Astrocyte of the hippocampus (primary cell): ENCODE data around the gene ITPRIPL1.
"Not testable (repeated sequence)": the region's sequence is repeated elsewhere in the genome, so short reads cannot be mapped to it uniquely, and the experiment has no call there.

Source experiments
- DNase-seq: peaks from one replicate; pipeline ENCODE4 v3.0.0; 2011; ENCODE audit warnings: low read depth, low spot score

Gene ITPRIPL1

DNA sequence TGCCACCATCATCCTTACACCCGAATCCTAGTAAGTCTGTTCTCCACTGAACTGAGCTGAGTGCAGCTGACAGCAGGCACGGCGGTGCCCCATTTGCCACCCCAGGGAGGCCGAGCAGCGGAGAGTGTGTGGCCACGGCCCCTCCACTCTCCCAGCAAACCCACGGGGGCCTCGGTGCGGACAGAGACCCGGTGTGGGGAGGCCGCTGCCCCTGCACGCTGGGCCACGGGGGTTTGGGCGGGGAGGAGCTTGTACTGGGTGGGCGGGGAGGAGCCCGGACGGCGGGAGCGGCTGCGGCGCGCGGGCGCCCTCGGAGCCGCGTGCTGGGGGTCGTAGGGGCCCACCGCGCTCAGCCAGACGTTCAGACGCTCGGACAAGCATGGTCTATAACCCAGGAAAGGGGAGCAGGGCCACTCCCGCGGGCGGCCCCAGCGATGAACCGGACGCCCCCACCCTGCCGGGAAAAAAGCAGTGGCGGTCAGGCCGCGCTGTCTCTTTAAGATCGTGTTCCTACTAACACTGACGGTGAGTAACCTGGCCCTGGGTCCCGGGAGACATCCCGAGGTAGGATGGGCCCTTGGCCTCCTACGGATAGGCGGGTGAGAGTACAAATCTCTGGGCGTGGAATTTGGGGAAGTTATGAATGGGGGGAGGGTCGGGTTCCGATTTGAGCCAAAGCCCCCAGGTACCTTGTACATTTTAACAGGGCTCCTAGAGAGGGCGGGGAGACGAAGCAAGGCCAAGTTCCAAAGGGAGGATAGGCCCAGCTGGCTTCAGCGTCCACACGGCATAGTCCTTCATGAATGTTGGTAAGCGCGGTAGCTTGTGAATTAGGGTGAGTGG is at the start of gene ITPRIPL1:
ITPRIPL1 (plus strand) TSS at position 277 of the 843 bp plus-strand sequence; CDS start at position 800, 523 bp downstream.
- DNase-seq, result peak; percentile 38

DNA sequence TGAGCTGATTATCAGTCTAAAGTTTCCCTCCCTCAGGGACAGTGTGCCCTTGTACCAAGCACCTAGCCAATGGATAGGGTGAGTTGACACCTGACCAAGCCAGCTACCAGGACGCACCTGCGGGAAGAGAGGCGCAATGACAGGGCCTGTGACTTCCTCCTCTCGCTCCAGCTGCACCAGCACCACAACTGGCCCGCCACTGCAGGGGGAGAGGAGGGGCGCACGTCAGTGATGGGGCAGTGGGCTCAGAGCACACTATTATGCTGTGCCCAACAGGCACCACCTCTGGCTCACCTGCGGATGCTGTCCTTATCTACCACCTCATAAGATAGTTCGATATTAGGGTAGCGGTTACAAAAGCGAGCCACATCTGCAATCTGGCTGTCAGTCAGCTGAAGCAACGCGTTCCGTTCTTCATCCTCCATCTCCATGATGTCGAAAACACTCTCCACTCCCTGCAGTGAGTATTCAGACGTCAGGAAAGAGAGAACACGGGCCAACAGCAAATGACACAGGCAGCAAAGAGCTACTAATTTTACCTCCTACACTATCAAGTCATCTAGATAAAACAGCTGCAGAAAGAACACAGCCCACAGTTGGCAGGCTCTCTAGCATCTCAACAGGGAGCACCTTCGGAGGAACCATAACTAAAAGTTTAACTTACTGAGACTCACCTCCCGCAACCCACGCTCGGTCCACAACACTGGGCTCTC is 48.2 kb upstream of the ITPRIPL1 start:
- no peak for DNase-seq

DNA sequence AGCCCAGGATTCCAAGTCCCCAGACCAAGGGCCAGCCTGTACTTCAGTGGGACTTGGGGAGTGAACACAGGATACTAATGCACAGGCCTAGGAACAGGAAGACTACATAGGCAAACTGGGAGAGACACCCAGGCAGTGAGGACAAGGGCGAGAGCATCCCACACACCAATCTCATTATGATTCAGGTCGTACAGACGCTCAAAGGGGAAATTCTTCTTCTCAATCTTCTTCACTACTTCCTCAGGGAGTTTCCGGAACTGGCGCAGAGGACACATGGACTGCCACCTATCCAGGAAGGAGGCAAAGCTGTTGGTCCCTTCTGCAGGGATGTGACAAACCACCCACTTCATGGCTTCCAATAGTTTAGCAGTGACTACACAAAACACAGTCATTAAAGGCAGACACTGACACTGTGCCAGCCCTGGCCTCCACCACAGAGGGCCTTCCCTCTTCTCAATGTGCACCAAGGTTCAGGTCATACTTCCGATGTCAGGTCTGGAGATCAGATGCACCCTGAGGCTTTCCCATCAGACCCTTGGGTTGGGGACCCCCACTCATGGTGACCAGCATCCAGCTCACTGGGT is 37.8 kb upstream of the ITPRIPL1 start:
- DNase-seq, result no peak

- DNase-seq, result no peak
Measured at GRCh38 chr2:96291751-96292150, 33.4 kb upstream of the ITPRIPL1 start.

GRCh38 chr2:96294271-96294670 is 30.8 kb upstream of the ITPRIPL1 start:
- DNase-seq, result not testable (repeated sequence)

- no peak for DNase-seq
Measured at GRCh38 chr2:96296925-96297324, 28.2 kb upstream of the ITPRIPL1 start.

- no peak for DNase-seq
Measured at GRCh38 chr2:96301865-96302264, 23.3 kb upstream of the ITPRIPL1 start.

DNA sequence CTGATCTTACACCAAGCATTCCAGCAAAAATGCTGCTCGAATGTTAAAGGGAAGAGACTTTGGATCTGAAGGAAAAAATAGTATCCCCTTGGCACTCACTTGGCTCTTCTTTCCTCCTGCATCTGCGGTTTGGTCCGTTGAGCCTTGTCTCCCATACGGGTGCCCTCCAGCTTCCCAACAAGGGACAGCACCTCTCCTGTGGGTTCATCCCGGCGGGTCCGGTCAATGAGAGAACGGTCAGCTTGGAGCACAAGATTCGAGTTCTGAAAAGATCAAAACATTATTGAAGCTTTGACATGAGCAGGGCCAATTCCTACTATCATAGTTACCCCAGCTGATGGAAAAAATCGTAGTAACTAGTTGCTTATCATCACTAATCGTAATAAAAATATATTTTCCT is 20.5 kb upstream of the ITPRIPL1 start:
- DNase-seq, result no peak

DNA sequence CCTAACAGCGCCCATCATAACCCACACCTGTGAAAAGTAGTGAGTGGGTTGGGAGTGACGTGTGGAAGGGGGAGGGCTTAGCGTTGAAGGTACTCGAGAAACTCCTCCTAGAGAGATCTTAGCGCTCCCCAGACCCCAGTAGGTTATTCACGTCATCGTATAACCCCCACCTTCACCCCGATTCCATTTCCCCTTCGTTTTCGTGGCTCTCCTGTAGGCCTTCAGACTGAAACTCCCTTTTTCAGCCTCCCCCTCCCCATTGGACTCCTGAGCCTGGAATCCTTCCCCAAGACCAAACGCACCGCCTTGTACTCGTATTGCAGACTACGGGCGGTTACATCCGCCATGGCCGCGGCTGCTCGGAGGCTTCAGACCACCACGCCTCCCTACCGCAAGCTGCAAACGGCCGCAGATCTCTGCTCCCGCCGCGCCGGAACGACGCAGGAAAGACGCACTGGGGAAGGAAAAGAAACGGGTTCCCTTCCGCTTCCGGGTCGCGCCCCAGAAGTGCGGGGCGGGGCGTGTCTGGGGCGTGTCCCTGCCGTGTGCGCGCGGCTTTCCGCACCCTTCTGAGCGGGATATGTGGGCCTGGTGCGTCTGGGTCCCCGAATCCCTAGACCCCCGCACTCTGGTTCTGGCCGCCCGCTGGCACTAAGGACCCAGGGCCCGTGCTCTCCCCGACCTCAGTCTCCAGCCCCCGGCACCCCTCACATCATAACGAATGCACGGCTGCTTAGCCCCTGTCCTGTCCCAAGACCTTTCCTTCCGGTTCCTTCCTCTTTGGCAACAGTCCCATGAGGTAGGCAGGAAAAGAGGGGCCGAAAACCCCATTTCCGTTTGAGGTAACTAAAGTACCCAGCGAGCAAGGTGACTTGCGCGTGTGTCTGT is 19.8 kb upstream of the ITPRIPL1 start, which contains the start of gene SNRNP200:
SNRNP200 (minus strand) TSS at position 456 of the 888 bp plus-strand sequence; CDS start at position 347, 109 bp downstream.
- peak; percentile 91 for DNase-seq

DNA sequence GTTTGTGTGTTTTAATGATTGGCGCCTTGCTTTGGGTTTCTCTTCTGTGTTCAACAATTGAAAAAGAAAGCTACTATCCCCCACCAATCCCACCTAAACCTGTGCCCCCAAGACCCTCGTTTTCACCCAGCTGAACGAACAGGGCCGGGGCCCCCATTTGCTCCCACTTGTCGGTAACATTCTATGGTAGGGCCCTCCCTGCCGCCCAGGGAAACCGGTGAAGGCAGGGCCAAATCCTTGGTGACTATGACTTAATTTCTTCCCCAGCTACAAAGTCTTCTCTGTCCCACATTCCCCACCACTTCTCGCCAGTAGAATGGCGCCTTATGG is 19.2 kb upstream of the ITPRIPL1 start:
- DNase-seq, result peak; percentile 11

DNA sequence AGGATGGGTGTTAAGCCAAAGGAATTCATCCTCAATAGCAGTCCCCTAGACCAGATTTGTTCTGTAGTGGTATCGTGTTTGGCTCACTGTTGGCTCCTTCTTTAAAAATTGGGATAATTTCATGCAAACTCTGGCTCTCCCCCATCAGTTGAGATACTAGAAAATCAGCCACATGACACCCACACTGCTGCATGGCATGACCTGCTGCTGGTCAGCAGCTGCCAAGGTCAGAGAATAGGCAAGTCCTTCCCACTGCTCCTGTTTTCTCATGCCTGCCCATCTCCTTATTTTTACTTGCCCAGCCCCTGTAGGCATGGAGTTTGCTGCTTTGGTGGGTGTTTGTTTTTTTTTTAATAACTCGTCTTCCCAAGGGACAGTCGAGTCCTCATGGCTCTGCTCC is 18.7 kb upstream of the ITPRIPL1 start:
- no peak for DNase-seq

DNA sequence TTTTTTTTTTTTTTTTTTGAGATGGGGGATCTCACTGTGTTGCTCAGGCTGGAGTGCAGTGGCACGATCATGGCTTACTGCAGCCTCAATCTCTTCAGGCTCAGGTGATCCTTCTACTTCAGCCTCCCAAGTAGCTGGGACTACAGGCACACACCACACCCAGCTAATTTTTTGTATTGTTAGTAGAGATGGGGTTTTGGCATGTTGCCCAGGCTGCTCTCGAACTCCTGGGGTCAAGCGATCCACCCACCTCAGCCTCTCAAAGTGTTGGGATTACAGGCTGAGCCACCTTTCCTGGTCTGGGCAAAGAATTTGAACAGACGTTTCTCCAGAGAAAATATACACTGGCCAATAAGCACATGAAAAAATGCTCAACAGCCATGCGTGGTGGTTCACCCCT is 16.9 kb upstream of the ITPRIPL1 start:
- DNase-seq, result no peak

DNA sequence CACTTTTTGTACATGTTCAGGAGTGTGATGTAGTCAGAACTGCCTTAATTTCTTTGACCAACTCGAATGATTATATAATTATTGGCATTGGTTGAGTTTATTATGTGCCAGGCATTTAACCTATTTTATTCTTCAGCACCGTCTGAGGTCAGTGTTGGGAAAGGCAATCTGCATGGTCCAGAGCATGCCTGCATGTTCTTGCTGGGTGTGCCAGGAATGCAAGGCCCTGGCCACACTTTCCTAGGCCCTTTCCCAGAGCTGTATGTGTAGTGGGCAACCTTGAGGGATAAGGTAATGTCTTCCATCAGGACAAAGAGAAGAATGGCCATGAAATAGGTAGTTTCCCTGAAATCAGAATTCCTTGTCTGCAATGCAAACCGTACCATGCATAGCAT is 10.1 kb upstream of the ITPRIPL1 start:
- DNase-seq, result no peak

GRCh38 chr2:96315400-96316071 is 9.6 kb upstream of the ITPRIPL1 start:
- DNase-seq, result peak; percentile 84

- DNase-seq, result no peak
Measured at GRCh38 chr2:96316999-96317398, 8.1 kb upstream of the ITPRIPL1 start.

DNA sequence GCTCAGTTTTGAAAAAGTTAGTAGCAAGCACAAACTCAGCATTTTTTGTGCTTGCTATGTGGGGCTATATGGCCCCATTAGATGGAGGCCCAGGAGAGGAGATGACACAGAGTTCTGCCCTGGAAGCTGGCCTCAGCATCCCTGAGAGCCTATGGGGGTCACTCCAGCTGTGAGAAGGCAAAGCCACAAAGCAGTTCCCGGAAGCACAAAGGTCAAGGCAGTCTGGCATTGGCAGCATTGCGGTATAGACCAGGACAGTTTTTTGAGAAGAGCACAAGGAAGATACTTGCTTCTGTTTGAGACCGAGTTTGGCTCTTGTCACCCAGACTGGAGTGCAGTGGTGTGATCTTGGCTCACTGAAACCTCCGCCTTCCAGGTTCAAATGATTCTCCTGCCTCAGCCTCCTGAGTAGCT is 7.5 kb upstream of the ITPRIPL1 start:
- DNase-seq, result no peak

DNA sequence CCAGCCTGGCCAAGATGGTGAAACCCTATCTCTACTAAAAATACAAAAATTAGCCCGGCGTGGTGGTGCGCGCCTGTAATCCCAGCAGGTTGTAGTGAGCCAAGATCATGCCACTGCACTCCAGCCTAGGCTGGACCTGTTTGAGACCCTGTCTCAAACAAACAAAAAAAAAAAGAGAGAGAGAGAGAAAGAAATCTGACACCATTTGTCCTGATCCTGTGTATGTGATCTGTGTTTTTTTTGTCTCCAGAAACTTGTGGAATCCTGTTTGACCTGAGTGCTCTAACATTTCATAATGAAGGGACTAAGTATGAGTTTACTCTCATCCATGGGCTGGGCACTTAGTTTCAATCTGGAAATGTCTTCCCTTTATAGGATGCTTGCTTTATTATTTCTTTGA is 6.4 kb upstream of the ITPRIPL1 start:
- DNase-seq, result no peak

DNA sequence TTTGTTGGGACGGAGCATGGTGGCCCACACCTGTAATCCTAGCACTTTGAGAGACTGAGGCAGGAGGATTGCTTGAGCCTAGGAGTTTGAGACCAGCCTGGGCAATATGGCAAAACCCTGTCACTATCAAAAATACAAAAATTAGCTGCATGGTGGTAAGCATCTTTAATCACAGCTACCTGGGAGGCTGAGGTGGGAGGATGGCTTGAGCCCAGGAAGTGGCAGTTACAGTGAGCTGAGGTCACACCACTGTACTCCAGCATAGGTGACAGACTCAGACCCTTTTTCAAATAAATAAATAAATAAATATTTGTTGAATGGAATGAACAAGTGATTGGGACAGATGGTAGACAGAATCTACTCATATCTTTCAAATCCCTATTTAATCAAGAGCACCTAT is 5.7 kb upstream of the ITPRIPL1 start:
- DNase-seq, result no peak

GRCh38 chr2:96320326-96320725 is 4.8 kb upstream of the ITPRIPL1 start:
- DNase-seq, result no peak

DNA sequence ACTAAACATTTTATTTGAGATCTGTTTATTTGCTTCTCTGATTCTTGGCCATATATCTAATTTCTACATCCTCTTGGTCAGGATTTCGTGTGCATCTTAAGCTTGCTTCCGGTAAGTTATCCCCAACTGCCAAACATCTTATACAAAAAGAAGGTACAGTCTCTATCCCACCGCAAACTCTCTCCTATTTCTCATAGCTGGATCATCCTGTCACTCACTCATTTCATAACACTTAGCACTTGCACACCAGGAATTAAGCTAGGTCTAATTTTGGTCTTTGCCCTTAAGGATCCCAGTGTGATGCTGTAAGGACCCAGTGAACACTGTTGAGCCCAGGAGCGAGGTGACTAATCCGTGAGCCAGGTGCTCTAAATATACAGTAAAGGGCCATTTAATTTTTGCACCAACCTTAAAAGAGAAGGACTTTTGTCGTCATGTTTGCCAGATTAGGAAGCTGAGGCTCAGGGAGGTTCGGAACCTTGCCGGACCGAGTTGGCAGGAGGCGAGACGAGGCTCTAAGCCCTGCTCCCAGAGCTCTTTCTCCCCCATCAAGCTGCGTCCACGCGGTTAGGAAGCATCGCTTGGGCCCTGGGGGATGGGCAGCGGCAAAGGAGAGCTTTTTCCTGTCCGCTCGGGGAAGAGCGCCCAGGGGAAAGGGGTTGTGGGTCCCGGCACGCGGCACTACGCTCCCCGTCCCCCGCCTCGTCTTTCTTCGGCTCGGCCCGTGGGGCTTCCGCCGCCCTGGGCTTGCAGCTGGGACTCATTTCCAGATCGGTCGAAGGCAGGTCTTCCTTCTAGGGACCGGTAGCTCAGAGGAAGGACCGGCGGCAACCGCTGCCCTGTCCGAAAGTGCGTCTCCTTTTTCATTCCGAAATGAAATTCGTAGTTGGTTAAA is 4.1 kb upstream of the ITPRIPL1 start:
- peak; percentile 48 for DNase-seq
